Measurements from ENCODE around the gene POU2F2. TPM values are rescaled to one million over a fixed set of nuclear protein-coding genes. Genes with fewer than 3 reads are reported as not detected.

The POU2F2 gene
- total and polyA plus RNA-seq, 10 of the 15 experiments (the other 5 are each of a cell fraction or from before 2014, with no cell fraction given) = 4.4 to 62.4 (median 37.9) TPM

DNA sequence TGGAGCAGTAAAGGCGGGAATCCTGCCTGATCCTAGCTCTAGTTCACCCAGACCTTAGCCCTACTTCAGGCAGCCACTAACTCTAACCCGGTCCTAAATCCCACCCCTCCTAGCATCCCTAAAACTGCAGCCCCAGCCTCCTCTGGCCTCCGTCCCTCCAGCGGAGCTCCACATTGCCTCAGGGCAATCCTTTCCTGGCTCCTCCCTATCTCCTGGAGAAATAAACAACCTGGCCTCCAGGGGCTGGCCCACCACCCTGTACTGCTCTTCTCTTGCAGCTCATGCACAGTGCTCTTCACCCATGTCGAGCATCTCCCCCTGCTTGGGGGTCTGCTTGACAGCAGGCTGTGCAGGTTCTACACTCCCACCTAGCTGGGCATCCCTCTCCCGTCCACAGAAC is 6.7 kb downstream of the POU2F2 start:
- TF ChIP-seq EP300 (IDR thresholded peaks at IDR 0.05; ENCODE audit: borderline replicate concordance in 1 of 2, control insufficient read depth in 1 of 2, low read depth in 2 of 2, low read length in 2 of 2) = no peak
- TF ChIP-seq TCF3 (IDR thresholded peaks at IDR 0.05; ENCODE audit: borderline replicate concordance, insufficient read depth, low read depth, low read length) = no peak
- TF ChIP-seq PAX5 (IDR thresholded peaks at IDR 0.05; ENCODE audit: borderline replicate concordance, low read depth, low read length) = no peak
- TF ChIP-seq KAT2A (conservative IDR thresholded peaks at IDR 0.05; ENCODE audit: control insufficient read depth, low read depth, low read length) = no peak
- TF ChIP-seq, protein P1, sequence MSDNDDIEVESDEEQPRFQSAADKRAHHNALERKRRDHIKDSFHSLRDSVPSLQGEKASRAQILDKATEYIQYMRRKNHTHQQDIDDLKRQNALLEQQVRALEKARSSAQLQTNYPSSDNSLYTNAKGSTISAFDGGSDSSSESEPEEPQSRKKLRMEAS (IDR thresholded peaks at IDR 0.05; ENCODE audit: low read depth, low read length) = no peak
- no peak for TF ChIP-seq SUZ12 (IDR thresholded peaks at IDR 0.05; ENCODE audit: unreplicated experiment)
- TF ChIP-seq CEBPB (IDR thresholded peaks at IDR 0.05; ENCODE audit: borderline replicate concordance in 1 of 2, low read depth in 2 of 2, low read length in 2 of 2) = no peak
- TF ChIP-seq GATAD2B (conservative IDR thresholded peaks at IDR 0.05; ENCODE audit: low read depth) = no peak
- no peak for TF ChIP-seq SMARCA5 (IDR thresholded peaks at IDR 0.05)
- TF ChIP-seq ATF7 (IDR thresholded peaks at IDR 0.05; ENCODE audit: low read depth) = no peak
- no peak for TF ChIP-seq NRF1 (conservative IDR thresholded peaks at IDR 0.05; ENCODE audit: low read depth, low read length)
- in situ Hi-C loops (cut with MboI) = no loop called here
- no TSS peak for BruUV-seq (replicated peaks)
- ChIA-PET RAD21 (ENCODE audit: unreplicated experiment) (interaction anchor here (1.2 to 5.2 kb wide), 3 partner anchors 11 to 118 kb away, joined by 3 to 68 read pairs (median 45); no protein-coding TSS in a partner anchor), POLR2A (interaction anchor here (1.1 to 4.7 kb wide), 3 partner anchors 11 to 774 kb away, joined by 3 to 75 read pairs (median 7); no protein-coding TSS in a partner anchor), SMC1A (ENCODE audit: uncharacterized antibody, unreplicated experiment) (interaction anchor here (2.3 to 9.1 kb wide), 2 partner anchors 11 to 13 kb away, joined by 8 to 223 read pairs; no protein-coding TSS in a partner anchor), CTCF (interaction anchor here (2.0 to 6.6 kb wide), 2 partner anchors 13 to 315 kb away, joined by 5 to 132 read pairs; no protein-coding TSS in a partner anchor)
- no peaks in the 10 kb centered on the region for H4K20me1 ChIP-seq (ENCODE audit: control insufficient read depth, insufficient read depth)
- no peak for ATAC-seq
- no peak for DNase-seq (ENCODE audit: low read depth, low spot score)
- no peak overlapping the region for H3K9ac ChIP-seq (ENCODE audit: control insufficient read depth, insufficient read depth, low read length)
- intact Hi-C loops (cut with micrococcal nuclease; ENCODE audit: unreplicated experiment) = no loop called here
- peaks cover 80% of the 10 kb centered on the region for H3K4me1 ChIP-seq (ENCODE audit: control insufficient read depth, insufficient read depth, low read length)
- no peaks in the 10 kb centered on the region for H3K9me3 ChIP-seq (replicated peaks; ENCODE audit: control insufficient read depth, insufficient read depth, low read length)
- WGBS (ENCODE audit: insufficient coverage, insufficient replicate concordance, low lambda C conversion rate, missing lambda C conversion rate) = 62% methylated on average over 6 of the region's 6 CpGs
- H2AFZ ChIP-seq (ENCODE audit: control insufficient read depth, low read depth, low read length) = no peak overlapping the region
- no peak overlapping the region for H3K4me2 ChIP-seq (ENCODE audit: control insufficient read depth, insufficient read depth)
- no peaks in the 10 kb centered on the region for H3K27me3 ChIP-seq (replicated peaks in 1 of 2; ENCODE audit: control insufficient read depth in 2 of 2, insufficient read depth in 2 of 2, low read length in 1 of 2)
- peaks cover 78% of the 10 kb centered on the region for H3K79me2 ChIP-seq (ENCODE audit: control insufficient read depth, insufficient read depth, low read length)
- H3K27ac ChIP-seq (ENCODE audit: control insufficient read depth, insufficient read depth) = no peak overlapping the region
- H3K36me3 ChIP-seq (ENCODE audit: control insufficient read depth in 2 of 2, insufficient read depth in 2 of 2, low read length in 1 of 2) = peaks cover 7 to 14% of the 10 kb centered on the region in 2 experiments
- no peak overlapping the region for H3K4me3 ChIP-seq
- FAIRE-seq = no peak

Measured in GM12878 (cell line).